Thoracic aorta (tissue), 2 donors: Measurements from ENCODE around the gene TK1. TPM values are rescaled to one million over a fixed set of nuclear protein-coding genes. Genes with fewer than 3 reads are reported as not detected.
A peak's percentile ranks its signal among the peaks of the same experiment; 100 is the strongest.
"Not testable (repeated sequence)": the region's sequence is repeated elsewhere in the genome, so short reads cannot be mapped to it uniquely, and the experiment has no call there.

Source experiments
- ATAC-seq: fragments of 150-250 bp; one replicate; pipeline ENCODE4 v1.8.0; 2017; ENCODE audit warnings: low read depth; ENCODE audit not compliant: insufficient number of reproducible peaks, low FRiP score
- DNase-seq: peaks from one replicate; pipeline ENCODE4 v3.0.0-alpha.2; 2020; ENCODE audit warnings: low spot score
- H3K27ac ChIP-seq, 2 donors: fragments of 200-600 bp; sonication (generic); 1 replicate in 1 of 2; 2 replicates in 1 of 2; pipeline ENCODE4 v1.5.1; 2016; ENCODE audit warnings: mild to moderate bottlenecking in 2 of 2, moderate library complexity in 2 of 2
- H3K27me3 ChIP-seq: fragments of 200-600 bp; sonication (generic); replicated peaks from 2 replicates; pipeline ENCODE4 v1.6.0; 2016; ENCODE audit warnings: mild to moderate bottlenecking; ENCODE audit not compliant: insufficient read depth
- H3K36me3 ChIP-seq: fragments of 200-600 bp; sonication (generic); one replicate; pipeline ENCODE4 v1.5.1; 2016
- H3K4me1 ChIP-seq, 2 donors: fragments of 200-600 bp; sonication (generic); 1 replicate in 1 of 2; 2 replicates in 1 of 2; pipeline versions ENCODE4 v1.5.1 to v1.6.0; 2016; ENCODE audit warnings: low read depth in 2 of 2, mild to moderate bottlenecking in 1 of 2; ENCODE audit not compliant: control insufficient read depth in 1 of 2
- H3K4me3 ChIP-seq: fragments of 200-600 bp; sonication (generic); 2 replicates; pipeline ENCODE4 v1.5.1; 2016; ENCODE audit warnings: mild to moderate bottlenecking
- H3K9me3 ChIP-seq: fragments of 200-600 bp; sonication (generic); 2 replicates; pipeline ENCODE4 v1.5.1; 2016
- CTCF ChIP-seq: fragments of 200-600 bp; sonication (generic); IDR thresholded peaks from one replicate; pipeline ENCODE4 v1.5.1; 2019; ENCODE audit warnings: antibody characterized with exemption
- total RNA-seq, 2 donors: library from RNA; depleted of rRNA; stranded (reverse); fragments of >200 nt; gene quantifications; one replicate each; pipeline versions ENCODE4 v1.1.0 to v1.2.3, GENCODE V29; 2016

TK1 gene
- total RNA-seq, 2 donors from 2014 or later, result 3.3 to 3.5 TPM

DNA sequence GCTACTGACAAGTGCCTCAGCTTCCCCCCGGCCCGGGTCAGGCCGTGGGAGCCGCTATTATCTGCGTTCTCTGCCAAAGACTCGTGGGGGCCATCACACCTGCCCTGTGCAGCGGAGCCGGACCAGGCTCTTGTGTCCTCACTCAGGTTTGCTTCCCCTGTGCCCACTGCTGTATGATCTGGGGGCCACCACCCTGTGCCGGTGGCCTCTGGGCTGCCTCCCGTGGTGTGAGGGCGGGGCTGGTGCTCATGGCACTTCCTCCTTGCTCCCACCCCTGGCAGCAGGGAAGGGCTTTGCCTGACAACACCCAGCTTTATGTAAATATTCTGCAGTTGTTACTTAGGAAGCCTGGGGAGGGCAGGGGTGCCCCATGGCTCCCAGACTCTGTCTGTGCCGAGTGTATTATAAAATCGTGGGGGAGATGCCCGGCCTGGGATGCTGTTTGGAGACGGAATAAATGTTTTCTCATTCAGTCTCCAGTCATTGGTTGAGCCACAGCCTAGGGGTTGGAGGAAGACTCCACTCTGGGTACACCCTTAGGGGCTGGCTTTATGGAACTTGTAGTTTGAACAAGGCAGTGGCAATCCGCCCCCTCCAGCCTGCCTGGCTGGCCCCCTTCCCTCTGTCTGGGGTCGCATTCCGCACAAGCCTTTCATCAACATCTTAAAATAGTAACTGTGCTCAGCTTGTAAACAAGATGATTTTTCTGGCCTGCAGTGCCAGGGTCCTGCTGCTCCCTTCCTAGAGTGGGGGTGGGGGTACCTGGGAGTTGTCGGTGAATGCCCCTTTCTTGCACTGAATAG lies 14.4 kb downstream of the TK1 start:
- Histone ChIP-seq H3K4me1 (peaks cover 34 to 81% of the 10 kb centered on the region in 2 donors), H3K27me3 (no peaks in the 10 kb centered on the region), H3K4me3 (no peak overlapping the region), H3K36me3 (no peaks in the 10 kb centered on the region), H3K9me3 (no peaks in the 10 kb centered on the region), H3K27ac (peak overlapping the region; percentile 67 to 85)
- DNase-seq (no peak), ATAC-seq (no peak)
- TF ChIP-seq CTCF, result no peak

DNA sequence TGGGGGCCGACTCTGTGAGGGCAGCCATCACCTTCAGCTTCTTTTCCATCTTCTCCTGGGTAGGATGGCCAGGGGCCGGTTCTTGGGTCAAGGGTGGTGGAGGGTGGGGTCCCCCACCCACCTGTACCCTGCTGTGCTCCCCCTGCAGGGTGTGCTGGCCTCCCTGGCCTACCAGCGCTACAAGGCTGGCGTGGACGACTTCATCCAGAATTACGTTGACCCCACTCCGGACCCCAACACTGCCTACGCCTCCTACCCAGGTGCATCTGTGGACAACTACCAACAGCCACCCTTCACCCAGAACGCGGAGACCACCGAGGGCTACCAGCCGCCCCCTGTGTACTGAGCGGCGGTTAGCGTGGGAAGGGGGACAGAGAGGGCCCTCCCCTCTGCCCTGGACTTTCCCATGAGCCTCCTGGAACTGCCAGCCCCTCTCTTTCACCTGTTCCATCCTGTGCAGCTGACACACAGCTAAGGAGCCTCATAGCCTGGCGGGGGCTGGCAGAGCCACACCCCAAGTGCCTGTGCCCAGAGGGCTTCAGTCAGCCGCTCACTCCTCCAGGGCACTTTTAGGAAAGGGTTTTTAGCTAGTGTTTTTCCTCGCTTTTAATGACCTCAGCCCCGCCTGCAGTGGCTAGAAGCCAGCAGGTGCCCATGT lies 15.1 kb downstream of the TK1 start:
- H3K9me3 ChIP-seq, H3K4me3 ChIP-seq, H3K36me3 ChIP-seq, ATAC-seq, DNase-seq, H3K27me3 ChIP-seq: not testable (repeated sequence)
- Histone ChIP-seq H3K27ac (peak overlapping the region; percentile 67 to 85), H3K4me1 (peaks cover 34 to 76% of the 10 kb centered on the region in 2 donors)

- DNase-seq (no peak), ATAC-seq (no peak)
- Histone ChIP-seq H3K4me3 (no peak overlapping the region), H3K27me3 (no peaks in the 10 kb centered on the region), H3K27ac (no peak overlapping the region), H3K9me3 (no peaks in the 10 kb centered on the region), H3K4me1 (peaks cover 34 to 68% of the 10 kb centered on the region in 2 donors), H3K36me3 (no peaks in the 10 kb centered on the region)
- TF ChIP-seq CTCF, result no peak
Measured at GRCh38 chr17:78170692-78171590, 15.9 kb downstream of the TK1 start.

DNA sequence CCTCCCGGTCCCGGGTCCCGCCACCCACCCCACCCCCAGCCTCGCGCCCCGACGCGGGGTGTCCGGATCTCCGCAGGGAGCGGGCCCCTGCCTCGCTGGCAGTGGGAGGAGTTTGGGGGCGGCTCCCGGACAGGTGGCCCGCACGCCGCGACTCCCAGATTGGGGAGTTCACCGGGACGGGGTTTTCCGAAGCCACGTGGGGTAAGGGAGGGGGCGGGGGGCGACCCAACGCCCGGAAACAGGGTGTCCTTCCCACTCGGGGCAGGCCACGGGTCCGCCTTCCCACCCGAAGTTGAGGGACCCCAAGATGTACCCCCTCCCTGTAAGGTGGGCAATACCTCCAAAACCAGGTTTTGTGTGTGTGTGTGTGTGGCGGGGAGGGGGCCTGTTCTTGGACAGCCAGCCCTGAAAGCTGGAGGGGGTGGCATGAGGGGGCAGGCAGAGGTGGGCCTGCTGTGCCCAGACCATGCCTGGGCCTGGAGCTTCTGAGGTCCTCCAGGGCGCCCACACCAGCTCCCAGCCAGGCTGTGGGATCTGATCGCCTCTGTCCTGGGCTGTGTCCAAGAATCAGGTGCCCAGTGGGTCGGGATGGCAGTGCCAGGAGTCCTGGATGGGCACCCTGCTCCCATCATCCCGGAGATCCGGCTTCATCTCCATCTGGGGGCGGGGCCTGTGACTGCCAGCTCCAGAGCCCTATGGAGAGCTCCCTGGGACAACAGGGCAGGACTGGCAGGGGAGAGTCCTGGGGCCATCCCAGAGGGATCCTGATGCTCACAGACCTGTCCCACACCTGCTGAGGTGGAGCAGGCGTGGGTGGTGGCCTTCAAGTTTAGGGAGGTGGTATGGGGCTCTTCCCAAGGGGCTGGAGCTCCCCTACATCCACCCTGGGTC lies 17.7 kb downstream of the TK1 start:
- peak overlapping the region; percentile 82 for H3K4me3 ChIP-seq
- TF ChIP-seq CTCF, result no peak
- H3K36me3 ChIP-seq, result no peaks in the 10 kb centered on the region
- H3K4me1 ChIP-seq, result peaks cover 18 to 50% of the 10 kb centered on the region in 2 donors
- DNase-seq (no peak), ATAC-seq (no peak)
- H3K27me3 ChIP-seq, result no peaks in the 10 kb centered on the region
- H3K9me3 ChIP-seq, result no peaks in the 10 kb centered on the region
- H3K27ac ChIP-seq, result peak overlapping the region; percentile 85 to 89
